ENCODE measurements around the gene GLP1R. TPM values are rescaled to one million over a fixed set of nuclear protein-coding genes. Genes with fewer than 3 reads are reported as not detected.

The GLP1R gene
- polyA plus RNA-seq, 1 donor (not counting 4 experiments of a cell fraction or from before 2014, with no cell fraction given) = not detected

DNA sequence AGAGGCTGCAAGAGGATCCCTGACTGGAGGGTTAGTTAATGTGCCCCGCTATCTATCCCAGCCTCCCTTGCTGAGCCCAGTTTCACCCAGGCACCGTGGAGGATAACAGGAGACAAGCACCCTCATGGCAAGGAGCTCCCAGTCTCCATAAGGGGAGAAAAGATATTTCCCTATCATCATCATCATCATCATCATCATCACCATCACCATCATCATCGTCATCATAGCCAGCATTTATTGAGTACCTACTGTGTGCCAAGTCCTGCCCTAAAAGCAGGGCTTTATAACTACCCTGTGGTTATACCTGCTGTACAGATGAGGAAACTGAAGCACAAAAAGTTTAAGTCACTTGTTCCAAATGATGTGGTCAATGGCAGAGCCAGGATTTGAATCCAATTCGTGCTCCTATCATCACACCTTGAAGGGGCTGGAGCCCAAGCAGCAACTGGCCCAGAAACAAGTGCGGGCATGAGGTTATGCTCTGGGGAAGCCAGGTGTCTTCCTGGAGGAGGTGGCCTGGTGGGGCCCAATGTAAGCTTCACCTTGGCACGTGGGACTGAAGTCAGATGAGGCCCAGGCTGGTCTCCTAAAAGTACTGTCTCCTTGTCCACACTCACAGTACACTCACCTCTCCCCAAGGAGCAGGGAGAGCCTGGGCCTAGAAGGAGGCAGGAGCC, 10.0 kb downstream of the GLP1R start:
- no peaks in the 10 kb centered on the region for H3K9me3 ChIP-seq (ENCODE audit: control insufficient read depth, low read depth, low read length)
- FAIRE-seq (no peak), DNase-seq (ENCODE audit: low read depth, low spot score) (no peak)
- no peak overlapping the region for H3K4me3 ChIP-seq (ENCODE audit: control insufficient read depth in 2 of 3, extremely low read depth in 1 of 3, insufficient read depth in 2 of 3, low read depth in 1 of 3, low read length in 3 of 3)
- H3K4me2 ChIP-seq (ENCODE audit: control insufficient read depth, extremely low read depth, insufficient read depth, low read depth, low read length) = no peak overlapping the region
- no peaks in the 10 kb centered on the region for H3K4me1 ChIP-seq (ENCODE audit: control insufficient read depth, extremely low read depth, insufficient read depth, low read length)
- H3K9ac ChIP-seq (ENCODE audit: control insufficient read depth, extremely low read depth, insufficient read depth, low read length) = no peak overlapping the region
- H3K79me2 ChIP-seq (ENCODE audit: control insufficient read depth, insufficient read depth, low read length) = no peaks in the 10 kb centered on the region
- no peaks in the 10 kb centered on the region for H3K36me3 ChIP-seq (ENCODE audit: control insufficient read depth in 2 of 2, extremely low read depth in 1 of 2, insufficient read depth in 2 of 2, low read length in 2 of 2)
- no peak overlapping the region for H3K27ac ChIP-seq (ENCODE audit: control insufficient read depth, insufficient read depth, low read length)
- H2AFZ ChIP-seq (ENCODE audit: control insufficient read depth, low read length) = no peak overlapping the region
- H3K27me3 ChIP-seq (ENCODE audit: control insufficient read depth, extremely low read depth, insufficient read depth, low read length) = peaks cover 41% of the 10 kb centered on the region
- no peak for TF ChIP-seq EZH2 (IDR thresholded peaks at IDR 0.05; ENCODE audit: low read length)
- TF ChIP-seq, protein P1, sequence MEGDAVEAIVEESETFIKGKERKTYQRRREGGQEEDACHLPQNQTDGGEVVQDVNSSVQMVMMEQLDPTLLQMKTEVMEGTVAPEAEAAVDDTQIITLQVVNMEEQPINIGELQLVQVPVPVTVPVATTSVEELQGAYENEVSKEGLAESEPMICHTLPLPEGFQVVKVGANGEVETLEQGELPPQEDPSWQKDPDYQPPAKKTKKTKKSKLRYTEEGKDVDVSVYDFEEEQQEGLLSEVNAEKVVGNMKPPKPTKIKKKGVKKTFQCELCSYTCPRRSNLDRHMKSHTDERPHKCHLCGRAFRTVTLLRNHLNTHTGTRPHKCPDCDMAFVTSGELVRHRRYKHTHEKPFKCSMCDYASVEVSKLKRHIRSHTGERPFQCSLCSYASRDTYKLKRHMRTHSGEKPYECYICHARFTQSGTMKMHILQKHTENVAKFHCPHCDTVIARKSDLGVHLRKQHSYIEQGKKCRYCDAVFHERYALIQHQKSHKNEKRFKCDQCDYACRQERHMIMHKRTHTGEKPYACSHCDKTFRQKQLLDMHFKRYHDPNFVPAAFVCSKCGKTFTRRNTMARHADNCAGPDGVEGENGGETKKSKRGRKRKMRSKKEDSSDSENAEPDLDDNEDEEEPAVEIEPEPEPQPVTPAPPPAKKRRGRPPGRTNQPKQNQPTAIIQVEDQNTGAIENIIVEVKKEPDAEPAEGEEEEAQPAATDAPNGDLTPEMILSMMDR (optimal IDR thresholded peaks at IDR 0.05 in 1 of 3, IDR thresholded peaks at IDR 0.05 in 1 of 3, conservative IDR thresholded peaks at IDR 0.05 in 1 of 3; ENCODE audit: extremely low read depth in 1 of 3, insufficient read depth in 2 of 3, low read length in 3 of 3) = no peak
- no peaks in the 10 kb centered on the region for H3K9me1 ChIP-seq (ENCODE audit: control insufficient read depth, extremely low read depth, insufficient read depth, low read length)
- dilution Hi-C loops (cut with MboI; ENCODE audit: extremely low pct_ligation_motif_present, low sequenced_read_pairs) = no loop called here
- H4K20me1 ChIP-seq (ENCODE audit: control insufficient read depth, extremely low read depth, insufficient read depth, low read length) = no peaks in the 10 kb centered on the region

DNA sequence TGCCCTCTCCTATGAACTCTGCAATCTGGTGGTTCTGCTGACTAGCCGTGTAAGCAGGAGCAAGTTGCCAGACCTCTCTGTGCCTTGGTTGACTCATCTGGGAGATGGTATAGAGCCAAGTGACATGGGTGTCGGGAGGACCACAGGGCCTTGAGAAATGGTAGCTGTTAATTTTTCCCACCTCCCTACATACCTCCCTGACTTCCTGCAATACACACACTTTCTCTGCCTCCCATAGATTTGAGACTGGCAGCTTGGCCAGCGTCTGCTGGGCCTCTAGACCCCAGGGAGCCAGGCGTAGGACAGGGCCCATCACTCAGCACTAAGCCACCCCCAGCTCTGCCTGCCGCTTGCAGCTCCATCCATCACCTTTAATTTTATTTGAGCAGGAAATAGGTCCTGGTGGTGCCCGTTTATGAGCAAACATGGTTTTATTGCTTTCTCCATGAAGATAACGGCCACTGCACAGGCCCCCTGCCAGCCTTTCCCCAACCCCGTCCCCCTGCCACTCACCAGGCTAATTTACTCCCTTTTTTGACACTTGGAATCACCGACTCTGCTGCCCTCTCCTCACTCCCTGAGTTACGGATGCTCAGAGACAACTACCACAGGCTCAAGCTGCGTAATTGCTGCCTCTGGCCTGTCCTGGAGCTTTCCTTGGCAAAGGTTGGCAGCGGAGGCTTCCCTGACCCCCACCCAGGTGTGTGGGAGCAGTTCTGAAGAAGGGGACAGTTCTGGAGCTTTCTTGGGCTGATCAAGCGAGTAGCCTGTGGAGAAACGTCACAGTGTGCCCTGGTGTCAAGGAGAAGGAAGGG, 11.1 kb downstream of the GLP1R start:
- no peaks in the 10 kb centered on the region for H3K9me3 ChIP-seq (ENCODE audit: control insufficient read depth, low read depth, low read length)
- no peak overlapping the region for H3K9ac ChIP-seq (ENCODE audit: control insufficient read depth, extremely low read depth, insufficient read depth, low read length)
- no peak overlapping the region for H2AFZ ChIP-seq (ENCODE audit: control insufficient read depth, low read length)
- H3K27me3 ChIP-seq (ENCODE audit: control insufficient read depth, extremely low read depth, insufficient read depth, low read length) = peaks cover 39% of the 10 kb centered on the region
- no peak for DNase-seq (ENCODE audit: low read depth, low spot score)
- dilution Hi-C loops (cut with MboI; ENCODE audit: extremely low pct_ligation_motif_present, low sequenced_read_pairs) = no loop called here
- H3K27ac ChIP-seq (ENCODE audit: control insufficient read depth, insufficient read depth, low read length) = no peak overlapping the region
- no peaks in the 10 kb centered on the region for H3K9me1 ChIP-seq (ENCODE audit: control insufficient read depth, extremely low read depth, insufficient read depth, low read length)
- no peaks in the 10 kb centered on the region for H3K36me3 ChIP-seq (ENCODE audit: control insufficient read depth in 2 of 2, extremely low read depth in 1 of 2, insufficient read depth in 2 of 2, low read length in 2 of 2)
- FAIRE-seq = no peak
- H3K4me1 ChIP-seq (ENCODE audit: control insufficient read depth, extremely low read depth, insufficient read depth, low read length) = no peaks in the 10 kb centered on the region
- TF ChIP-seq EZH2 (IDR thresholded peaks at IDR 0.05; ENCODE audit: low read length) = no peak
- TF ChIP-seq, protein P1 (optimal IDR thresholded peaks at IDR 0.05 in 1 of 3, IDR thresholded peaks at IDR 0.05 in 1 of 3, conservative IDR thresholded peaks at IDR 0.05 in 1 of 3; ENCODE audit: extremely low read depth in 1 of 3, insufficient read depth in 2 of 3, low read length in 3 of 3) = no peak
- H4K20me1 ChIP-seq (ENCODE audit: control insufficient read depth, extremely low read depth, insufficient read depth, low read length) = no peaks in the 10 kb centered on the region
- no peak overlapping the region for H3K4me2 ChIP-seq (ENCODE audit: control insufficient read depth, extremely low read depth, insufficient read depth, low read depth, low read length)
- H3K4me3 ChIP-seq (ENCODE audit: control insufficient read depth in 2 of 3, extremely low read depth in 1 of 3, insufficient read depth in 2 of 3, low read depth in 1 of 3, low read length in 3 of 3) = no peak overlapping the region
- H3K79me2 ChIP-seq (ENCODE audit: control insufficient read depth, insufficient read depth, low read length) = no peaks in the 10 kb centered on the region

Data from keratinocyte (primary cell).